ENCODE measurements around the gene CDH23. TPM values are rescaled to one million over a fixed set of nuclear protein-coding genes. Genes with fewer than 3 reads are reported as not detected.

CDH23 gene
- total RNA-seq, 1 experiment from 2014 or later, result 7.8 TPM

DNA sequence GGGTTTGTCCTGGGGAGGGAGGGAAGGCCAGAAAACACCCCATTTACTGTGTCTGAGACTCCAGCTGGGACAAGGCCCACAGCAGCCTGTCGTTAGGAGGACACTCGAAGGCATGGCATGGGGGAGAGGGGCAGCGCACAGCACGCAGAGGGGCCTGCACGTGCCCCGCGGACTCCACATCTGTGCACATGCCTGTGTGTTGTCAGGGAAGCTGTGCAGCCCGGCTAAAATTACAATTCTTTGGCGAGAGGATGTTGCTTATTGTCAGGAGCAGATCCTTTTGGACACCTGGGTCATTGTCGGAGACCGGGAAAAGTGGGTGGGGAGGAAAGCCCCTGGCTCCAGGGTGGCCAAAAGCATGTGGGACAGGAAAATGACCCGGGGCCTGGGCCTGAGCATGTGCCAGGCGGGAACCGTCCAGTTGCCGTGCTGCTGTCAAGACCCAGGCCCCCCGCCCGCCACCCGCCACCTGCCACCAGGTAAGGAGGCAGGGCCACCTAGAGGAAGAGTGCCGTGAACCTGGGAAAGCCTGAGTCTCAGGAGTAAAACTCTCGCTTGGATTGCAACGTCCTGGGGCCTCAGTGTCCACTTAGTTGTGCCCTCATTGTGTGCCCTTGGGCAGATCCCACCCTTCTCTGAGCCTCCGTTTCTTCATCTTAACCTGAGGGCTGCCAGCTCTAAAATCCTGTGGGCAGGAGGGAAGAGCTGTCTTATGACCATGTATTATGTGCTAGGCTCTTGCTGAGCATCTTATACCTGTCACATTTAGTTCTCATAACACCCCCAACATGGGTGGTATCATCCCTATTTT, 369.4 kb downstream of the CDH23 start:
- peak overlapping the region; percentile 88 for H3K27ac ChIP-seq
- H3K4me1 ChIP-seq (replicated peaks; ENCODE audit: insufficient read depth), result peaks cover 88% of the 10 kb centered on the region
- H3K9me2 ChIP-seq (ENCODE audit: insufficient read depth), result no peaks in the 10 kb centered on the region
- peaks cover 39% of the 10 kb centered on the region for H3K79me2 ChIP-seq (ENCODE audit: low read depth)
- H3K4me2 ChIP-seq, result peak overlapping the region; percentile 61
- no peaks in the 10 kb centered on the region for H4K20me1 ChIP-seq (ENCODE audit: insufficient read depth)
- H3F3A ChIP-seq (ENCODE audit: insufficient read depth, low read depth), result peaks cover 59% of the 10 kb centered on the region
- DNase-seq, result peak in 1 of 2 experiments; percentile 21
- TF ChIP-seq, protein P1, sequence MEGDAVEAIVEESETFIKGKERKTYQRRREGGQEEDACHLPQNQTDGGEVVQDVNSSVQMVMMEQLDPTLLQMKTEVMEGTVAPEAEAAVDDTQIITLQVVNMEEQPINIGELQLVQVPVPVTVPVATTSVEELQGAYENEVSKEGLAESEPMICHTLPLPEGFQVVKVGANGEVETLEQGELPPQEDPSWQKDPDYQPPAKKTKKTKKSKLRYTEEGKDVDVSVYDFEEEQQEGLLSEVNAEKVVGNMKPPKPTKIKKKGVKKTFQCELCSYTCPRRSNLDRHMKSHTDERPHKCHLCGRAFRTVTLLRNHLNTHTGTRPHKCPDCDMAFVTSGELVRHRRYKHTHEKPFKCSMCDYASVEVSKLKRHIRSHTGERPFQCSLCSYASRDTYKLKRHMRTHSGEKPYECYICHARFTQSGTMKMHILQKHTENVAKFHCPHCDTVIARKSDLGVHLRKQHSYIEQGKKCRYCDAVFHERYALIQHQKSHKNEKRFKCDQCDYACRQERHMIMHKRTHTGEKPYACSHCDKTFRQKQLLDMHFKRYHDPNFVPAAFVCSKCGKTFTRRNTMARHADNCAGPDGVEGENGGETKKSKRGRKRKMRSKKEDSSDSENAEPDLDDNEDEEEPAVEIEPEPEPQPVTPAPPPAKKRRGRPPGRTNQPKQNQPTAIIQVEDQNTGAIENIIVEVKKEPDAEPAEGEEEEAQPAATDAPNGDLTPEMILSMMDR (conservative IDR thresholded peaks at IDR 0.05), result no peak
- no peak for TF ChIP-seq EZH2 (IDR thresholded peaks at IDR 0.05; ENCODE audit: low read depth)
- peaks cover 13% of the 10 kb centered on the region for H3K36me3 ChIP-seq (ENCODE audit: low read depth)
- ChIA-PET POLR2A (ENCODE audit: unreplicated experiment) (interaction anchor here (0.5 to 1.1 kb wide), 6 partner anchors 8 to 460 kb away, joined by 3 to 7 read pairs (median 3); no protein-coding TSS in a partner anchor), CTCF (interaction anchor here (0.6 to 1.7 kb wide), 6 partner anchors 8 to 202 kb away, joined by 3 to 7 read pairs (median 4); no protein-coding TSS in a partner anchor)
- H3K9me3 ChIP-seq (ENCODE audit: insufficient read depth, low read depth), result no peaks in the 10 kb centered on the region
- no peak overlapping the region for H3K4me3 ChIP-seq
- BruUV-seq (replicated peaks), result TSS peak; percentile 35
- H3K27me3 ChIP-seq (ENCODE audit: insufficient read depth, low read depth), result no peaks in the 10 kb centered on the region
- intact Hi-C loops (cut with micrococcal nuclease; ENCODE audit: unreplicated experiment), result loop anchor here (1.0 to 5.0 kb wide), 7 partner anchors 73 to 566 kb away; partner anchors contain the start of gene SLC29A3
- no peak overlapping the region for H2AFZ ChIP-seq

DNA sequence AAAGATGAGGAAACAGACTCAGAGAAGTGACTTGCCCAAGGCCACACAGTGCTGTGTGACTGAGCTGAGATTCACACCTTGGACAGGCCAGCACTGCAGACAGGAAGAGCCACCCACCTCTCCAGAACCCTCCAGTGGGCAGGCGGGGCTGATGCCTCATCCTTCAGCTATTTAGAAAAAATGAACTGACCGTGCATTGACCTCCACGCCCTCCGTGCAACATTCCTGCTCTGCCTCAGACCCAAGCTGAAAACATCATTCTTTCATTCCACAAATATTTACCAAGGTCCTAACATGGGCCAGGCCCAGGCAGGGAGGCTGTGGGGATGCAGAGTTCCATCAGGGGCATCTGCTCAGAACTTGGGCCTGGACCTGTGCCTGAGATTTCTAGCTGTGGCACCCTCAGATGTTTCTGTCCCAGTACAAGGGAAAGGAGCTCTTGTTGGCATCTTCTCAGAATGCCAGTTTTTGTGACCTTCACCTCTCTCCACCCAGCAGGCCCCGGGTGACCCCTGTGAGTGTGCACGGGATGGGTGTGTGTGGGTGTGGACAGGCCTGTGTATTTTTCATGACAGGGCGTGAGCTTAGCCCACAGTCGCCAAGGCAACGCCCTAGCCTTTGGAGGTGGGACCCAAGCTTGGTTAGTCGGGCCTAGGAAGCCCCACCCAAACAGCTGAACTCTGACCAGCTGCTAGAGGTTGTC, 370.1 kb downstream of the CDH23 start:
- Histone ChIP-seq H3K79me2 (ENCODE audit: low read depth) (peaks cover 46% of the 10 kb centered on the region), H3F3A (ENCODE audit: insufficient read depth, low read depth) (peaks cover 59% of the 10 kb centered on the region), H2AFZ (no peak overlapping the region), H3K27me3 (ENCODE audit: insufficient read depth, low read depth) (no peaks in the 10 kb centered on the region), H3K4me3 (peak overlapping the region; percentile 28; the same call in 1 of the 2 replicates), H3K9me2 (ENCODE audit: insufficient read depth) (no peaks in the 10 kb centered on the region), H3K27ac (peak overlapping the region; percentile 88), H3K4me1 (replicated peaks; ENCODE audit: insufficient read depth) (peaks cover 91% of the 10 kb centered on the region), H4K20me1 (ENCODE audit: insufficient read depth) (no peaks in the 10 kb centered on the region), H3K9me3 (ENCODE audit: insufficient read depth, low read depth) (no peaks in the 10 kb centered on the region), H3K4me2 (peak overlapping the region; percentile 99), H3K36me3 (ENCODE audit: low read depth) (peaks cover 13% of the 10 kb centered on the region)
- no peak for TF ChIP-seq EZH2 (IDR thresholded peaks at IDR 0.05; ENCODE audit: low read depth)
- TF ChIP-seq, protein P1 (conservative IDR thresholded peaks at IDR 0.05), result no peak
- POLR2A ChIA-PET (ENCODE audit: unreplicated experiment), result interaction anchor here (0.6 to 1.1 kb wide), 11 partner anchors 24 to 1173 kb away, joined by 3 to 11 read pairs (median 5); partner anchors contain the start of gene DDIT4
- intact Hi-C loops (cut with micrococcal nuclease; ENCODE audit: unreplicated experiment), result loop anchor here (1.0 to 5.0 kb wide), 10 partner anchors 38 to 565 kb away; partner anchors contain the start of gene SLC29A3
- CTCF ChIA-PET, result interaction anchor here (0.6 to 1.7 kb wide), 6 partner anchors 9 to 93 kb away, joined by 3 to 7 read pairs (median 3); no protein-coding TSS in a partner anchor
- DNase-seq, result peak; percentile 95 to 99
- BruUV-seq (replicated peaks), result no TSS peak
